ENCODE data around the gene SF3B3. TPM values are rescaled to one million over a fixed set of nuclear protein-coding genes. Genes with fewer than 3 reads are reported as not detected.

Gene SF3B3
- total and polyA plus RNA-seq, 2 donors (not counting 3 experiments of a cell fraction or from before 2014, with no cell fraction given): 167 to 324 TPM

GRCh38 chr16:70592106-70592571 lies 68.5 kb downstream of the SF3B3 start:
- no peak overlapping the region for H3K4me2 ChIP-seq (ENCODE audit: insufficient read depth, low read length)
- BruUV-seq (replicated peaks): no TSS peak
- ChIA-PET POLR2A (no interaction called here), CTCF (interaction anchor here (1.8 to 3.5 kb wide), 2 partner anchors 10 to 19 kb away, joined by 10 read pairs; no protein-coding TSS in a partner anchor)
- intact Hi-C loops (cut with micrococcal nuclease): no loop called here
- no peak overlapping the region for H2AFZ ChIP-seq (ENCODE audit: low read depth, low read length)
- no peaks in the 10 kb centered on the region for H3K9me1 ChIP-seq (replicated peaks; ENCODE audit: control insufficient read depth, extremely low read depth, insufficient read depth, low read length)
- DNase-seq (ENCODE audit: low read depth, low spot score) (no peak), FAIRE-seq (no peak)
- no peak overlapping the region for H3K9ac ChIP-seq (replicated peaks; ENCODE audit: extremely low read depth, insufficient read depth, low read length)
- peaks cover 9% of the 10 kb centered on the region for H3K4me1 ChIP-seq (ENCODE audit: control insufficient read depth, extremely low read depth, insufficient read depth, low read length)
- H3K27me3 ChIP-seq (ENCODE audit: control insufficient read depth in 2 of 2, insufficient read depth in 2 of 2, low read length in 2 of 2): no peaks in the 10 kb centered on the region
- H3K79me2 ChIP-seq (ENCODE audit: control insufficient read depth, insufficient read depth, low read length): no peaks in the 10 kb centered on the region
- TF ChIP-seq POLR2AphosphoS5 (IDR thresholded peaks at IDR 0.05; ENCODE audit: insufficient read depth, low read depth, low read length): no peak
- no peak for TF ChIP-seq CTCF (IDR thresholded peaks at IDR 0.05; ENCODE audit: extremely low read depth in 1 of 2, insufficient read depth in 1 of 2, low read depth in 1 of 2, low read length in 2 of 2)
- no peak for TF ChIP-seq JUN (IDR thresholded peaks at IDR 0.05; ENCODE audit: borderline replicate concordance, insufficient read depth, insufficient read length, low read depth)
- TF ChIP-seq EZH2 (IDR thresholded peaks at IDR 0.05; ENCODE audit: borderline replicate concordance, low read depth, low read length, severe bottlenecking): no peak
- no peak for TF ChIP-seq FOS (IDR thresholded peaks at IDR 0.05; ENCODE audit: borderline replicate concordance, insufficient read depth, low read length)
- no peak for TF ChIP-seq GATA2 (IDR thresholded peaks at IDR 0.05; ENCODE audit: insufficient read depth, insufficient read length, low read depth, low read length)
- TF ChIP-seq MYC (IDR thresholded peaks at IDR 0.05; ENCODE audit: low read depth, low read length): no peak
- no peak for TF ChIP-seq POLR2A (IDR thresholded peaks at IDR 0.05; ENCODE audit: low read depth, low read length)
- no peak for TF ChIP-seq MAX (IDR thresholded peaks at IDR 0.05; ENCODE audit: insufficient read depth, insufficient read length)
- no peaks in the 10 kb centered on the region for H4K20me1 ChIP-seq (replicated peaks; ENCODE audit: control insufficient read depth, extremely low read depth, insufficient read depth, low read length)
- H3K36me3 ChIP-seq (ENCODE audit: control insufficient read depth in 2 of 2, extremely low read depth in 1 of 2, insufficient read depth in 2 of 2, low read length in 2 of 2): no peaks in the 10 kb centered on the region
- dilution Hi-C loops (cut with MboI; ENCODE audit: extremely low pct_ligation_motif_present, low sequenced_read_pairs): no loop called here
- H3K4me3 ChIP-seq (replicated peaks in 1 of 3; ENCODE audit: insufficient read depth in 1 of 3, low read depth in 1 of 3, low read length in 3 of 3): no peak overlapping the region
- no peaks in the 10 kb centered on the region for H3K9me3 ChIP-seq (replicated peaks; ENCODE audit: control insufficient read depth, insufficient read depth, low read length)
- H3K27ac ChIP-seq (ENCODE audit: insufficient read depth, low read depth, low read length): no peak overlapping the region

Data from endothelial cell of umbilical vein (primary cell).